Stimulated activated CD8-positive, alpha-beta memory T cell treated with anti-CD3 and anti-CD28 coated beads, Interleukin-15, amount 100 ng/mL, for 1 hour (primary cell): Measurements from ENCODE around the gene LRRTM3.

Experiments
- DNase-seq: peaks from one replicate; pipeline ENCODE4 v3.0.0-alpha.2; 2020; ENCODE audit warnings: low read depth

Gene LRRTM3

DNA sequence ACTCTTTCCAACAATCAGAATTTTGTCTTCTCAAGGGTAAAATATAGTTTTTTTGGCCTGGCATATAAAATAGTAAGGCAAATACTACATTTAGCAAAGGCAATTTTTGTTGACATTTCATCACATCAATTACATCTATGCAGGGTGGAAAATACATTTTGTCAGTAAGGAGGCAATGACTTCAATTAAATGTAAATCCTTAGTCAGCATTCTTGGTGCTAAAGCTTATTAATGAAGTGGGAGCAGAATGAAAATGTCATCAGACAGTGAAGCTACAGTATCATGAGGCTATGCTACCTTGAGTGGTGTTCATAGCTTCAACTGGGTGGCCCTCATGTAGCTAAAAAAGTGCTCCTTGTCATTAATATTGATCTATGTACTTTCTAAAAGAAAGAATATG is 8.9 kb downstream of the LRRTM3 start:
- no peak for DNase-seq

DNA sequence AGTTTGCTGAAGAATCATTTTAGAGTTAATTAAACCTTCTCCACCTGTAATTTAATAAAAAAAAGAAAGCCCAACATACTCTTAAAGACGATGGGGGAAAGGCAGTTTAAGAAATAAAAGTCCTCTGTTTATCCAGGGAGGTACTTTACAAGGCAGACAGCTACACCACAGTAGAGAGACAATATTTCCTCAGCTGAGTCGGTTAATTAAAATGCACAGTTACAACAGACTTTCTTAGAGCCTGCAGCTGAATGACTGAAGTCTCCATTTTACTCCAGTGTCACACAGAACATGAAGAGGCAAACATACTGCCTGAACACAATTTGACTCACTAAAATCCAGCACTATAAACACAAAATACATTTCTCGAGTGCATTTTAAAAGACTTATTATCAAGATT is 15.1 kb downstream of the LRRTM3 start:
- DNase-seq, result no peak

DNA sequence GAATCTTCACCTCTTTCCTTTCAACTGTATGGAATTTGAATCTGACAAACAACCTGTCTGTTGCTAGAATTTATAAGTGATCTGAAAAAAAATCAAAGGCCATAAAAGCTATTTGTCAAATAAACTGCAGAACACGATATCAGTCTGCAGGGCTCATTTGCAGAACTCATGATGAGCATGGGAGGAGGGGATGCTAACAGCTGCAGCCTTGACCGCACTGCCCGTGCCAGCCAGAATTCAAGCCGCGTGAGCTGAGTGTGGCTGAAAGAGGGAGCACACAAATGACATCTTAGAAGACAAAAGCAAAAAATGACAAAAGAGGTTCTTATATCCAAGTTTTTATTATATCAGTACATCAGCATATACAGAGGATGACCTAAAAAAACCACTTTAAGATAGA is 15.7 kb downstream of the LRRTM3 start:
- no peak for DNase-seq

GRCh38 chr10:66942407-66942806 is 16.6 kb downstream of the LRRTM3 start:
- DNase-seq, result no peak

GRCh38 chr10:66943590-66943989 is 17.8 kb downstream of the LRRTM3 start:
- DNase-seq, result no peak

- DNase-seq, result no peak
Observed at GRCh38 chr10:66951896-66952295, 26.1 kb downstream of the LRRTM3 start.

DNA sequence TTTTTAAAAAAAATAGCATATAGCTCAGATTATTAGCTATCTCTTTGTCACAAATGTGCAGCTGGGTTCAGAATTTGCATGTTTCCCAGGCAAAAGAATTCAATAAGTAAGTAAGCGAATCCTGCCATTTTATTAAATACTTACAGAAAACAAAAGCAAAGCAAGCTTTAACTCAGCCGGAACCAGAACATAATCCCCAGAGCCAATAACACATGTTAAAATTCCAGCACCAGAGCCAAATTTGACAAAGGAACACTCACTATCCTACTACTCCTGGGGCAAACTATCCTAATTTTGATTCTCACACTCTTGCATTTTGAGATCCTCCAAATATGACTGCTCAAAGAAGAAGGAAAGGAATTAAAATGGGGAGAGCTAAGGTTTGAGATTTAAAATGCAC is 32.6 kb downstream of the LRRTM3 start:
- no peak for DNase-seq

DNA sequence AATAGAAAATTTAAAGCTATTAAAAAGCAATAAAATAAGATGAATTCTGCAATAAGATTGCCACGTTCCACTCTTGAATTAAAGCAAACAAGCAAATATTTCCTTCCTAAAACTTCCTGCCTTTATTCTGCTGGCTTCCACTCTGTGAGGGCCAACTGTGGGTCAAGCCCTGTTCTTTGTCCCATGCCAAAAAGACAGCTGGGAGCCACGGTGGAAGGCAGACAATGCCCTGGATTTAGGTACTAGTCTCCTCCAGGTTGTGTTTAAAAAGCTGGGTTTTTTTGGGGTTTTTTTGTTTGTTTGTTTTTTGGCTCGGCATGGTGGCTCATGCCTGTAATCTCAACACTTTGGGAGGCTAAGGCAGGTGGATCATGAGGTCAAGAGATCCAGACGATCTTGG is 39.1 kb downstream of the LRRTM3 start:
- DNase-seq, result no peak

DNA sequence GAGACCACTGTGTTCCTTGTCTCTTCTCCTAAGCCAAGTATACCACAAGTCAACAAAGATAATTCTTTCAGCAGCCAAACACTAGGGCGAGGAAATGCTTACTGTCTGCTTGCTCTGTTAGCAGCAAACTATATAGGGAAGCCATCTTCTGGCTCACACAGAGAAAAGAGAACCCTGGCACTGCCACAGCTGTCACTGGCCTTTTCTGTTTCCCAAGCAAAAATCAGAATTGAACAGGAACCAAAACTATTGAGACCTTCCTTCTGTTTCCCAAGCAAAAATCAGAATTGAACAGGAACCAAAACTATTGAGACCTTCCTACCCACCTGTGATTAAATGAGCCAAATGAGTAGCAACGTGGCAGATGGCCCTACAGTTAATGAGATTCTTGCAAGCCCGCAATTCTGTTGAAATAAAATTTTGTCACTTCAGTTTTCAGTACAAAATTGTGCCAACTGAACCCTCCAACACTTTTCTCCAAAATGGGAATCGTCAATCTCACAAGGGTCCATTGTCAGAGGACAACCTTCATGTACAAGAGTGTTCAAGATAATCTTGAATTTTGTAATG is 54.5 kb downstream of the LRRTM3 start:
- DNase-seq, result no peak

DNA sequence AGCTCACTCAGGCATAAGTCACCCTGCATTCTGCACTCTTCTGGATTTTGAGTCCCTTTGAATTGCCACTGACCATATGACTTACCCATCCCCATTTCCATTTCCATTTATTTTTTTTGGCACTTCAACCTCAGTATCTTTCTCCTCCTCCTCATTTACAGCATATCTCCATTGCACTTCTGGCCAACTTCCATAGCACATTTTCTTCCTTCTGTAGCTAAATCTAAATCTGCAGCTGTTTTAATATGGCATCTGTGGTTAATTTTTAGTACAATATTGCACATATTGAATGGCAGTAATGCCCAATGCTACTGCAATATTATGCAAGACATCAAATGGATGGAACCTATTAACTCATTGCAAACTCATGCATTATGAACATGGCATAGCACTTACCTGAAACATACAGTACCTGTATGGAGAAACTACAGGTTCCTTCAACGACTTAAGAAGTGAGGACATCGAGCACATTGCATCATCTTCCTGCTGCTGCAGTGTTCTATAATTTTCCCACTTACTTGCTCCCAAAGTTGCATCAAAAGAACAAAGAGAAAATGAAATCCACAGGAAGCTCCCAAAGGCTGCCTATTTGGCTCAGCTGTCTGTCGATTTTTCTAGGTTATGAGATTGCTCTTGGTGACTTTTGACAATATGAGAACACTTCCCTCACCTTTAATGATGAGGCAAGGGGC is 55.7 kb downstream of the LRRTM3 start:
- DNase-seq, result no peak

- DNase-seq, result no peak
Observed at GRCh38 chr10:66982053-66982420, 56.2 kb downstream of the LRRTM3 start.

DNA sequence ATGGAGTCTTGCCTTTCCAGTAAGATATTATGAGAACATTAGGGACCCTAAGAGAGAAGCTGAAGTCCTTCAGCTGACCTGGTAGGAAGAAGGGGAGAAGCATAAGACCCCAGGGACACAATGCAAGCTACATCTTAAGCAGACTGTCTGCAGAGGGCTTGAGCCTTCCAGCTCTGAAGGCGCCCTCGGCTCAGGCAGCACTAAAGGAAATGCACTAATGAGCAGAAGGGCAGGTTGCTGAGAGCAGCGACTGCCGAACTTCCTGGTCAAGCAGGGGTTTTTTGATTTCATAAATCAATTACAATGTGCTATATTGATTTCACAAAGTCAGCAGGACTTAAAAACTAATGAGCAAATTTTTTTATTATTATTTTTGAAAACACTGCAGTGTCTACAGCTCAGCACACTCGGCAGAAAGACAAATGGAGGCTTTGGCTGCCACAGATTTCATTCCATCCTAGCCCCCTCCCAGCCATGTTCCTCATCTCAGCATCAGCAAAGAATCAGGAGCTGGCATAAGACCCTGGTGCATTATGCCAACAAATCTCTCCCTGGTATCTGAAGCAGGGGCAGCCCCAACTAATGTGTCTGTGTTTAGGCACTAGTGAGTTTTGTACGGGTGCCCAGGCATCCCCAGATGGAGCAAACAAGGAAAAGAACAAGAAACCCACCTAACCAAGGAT is 57.1 kb downstream of the LRRTM3 start:
- DNase-seq, result no peak

- DNase-seq, result no peak
Observed at GRCh38 chr10:66983475-66983818, 57.6 kb downstream of the LRRTM3 start.

- DNase-seq, result no peak
Observed at GRCh38 chr10:66990143-66990830, 64.5 kb downstream of the LRRTM3 start.

DNA sequence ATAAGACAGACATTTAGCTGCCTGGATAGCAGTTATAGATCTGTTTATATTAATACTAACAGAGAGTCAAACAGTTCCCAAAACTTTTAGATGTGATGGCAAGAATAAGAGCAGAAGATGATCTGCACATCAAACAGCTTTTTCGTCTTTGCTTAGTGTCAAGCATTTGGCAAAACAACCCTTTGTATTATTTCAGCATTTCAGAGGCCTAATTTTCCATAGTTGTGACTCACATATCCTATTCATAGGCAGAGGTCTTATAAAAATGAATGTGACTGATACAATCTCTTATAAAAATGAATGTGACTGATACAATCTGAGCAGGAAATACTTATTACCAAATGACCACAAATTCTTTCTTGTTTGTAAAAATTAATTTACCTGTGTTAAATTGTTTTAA is 71.2 kb downstream of the LRRTM3 start:
- DNase-seq, result no peak

DNA sequence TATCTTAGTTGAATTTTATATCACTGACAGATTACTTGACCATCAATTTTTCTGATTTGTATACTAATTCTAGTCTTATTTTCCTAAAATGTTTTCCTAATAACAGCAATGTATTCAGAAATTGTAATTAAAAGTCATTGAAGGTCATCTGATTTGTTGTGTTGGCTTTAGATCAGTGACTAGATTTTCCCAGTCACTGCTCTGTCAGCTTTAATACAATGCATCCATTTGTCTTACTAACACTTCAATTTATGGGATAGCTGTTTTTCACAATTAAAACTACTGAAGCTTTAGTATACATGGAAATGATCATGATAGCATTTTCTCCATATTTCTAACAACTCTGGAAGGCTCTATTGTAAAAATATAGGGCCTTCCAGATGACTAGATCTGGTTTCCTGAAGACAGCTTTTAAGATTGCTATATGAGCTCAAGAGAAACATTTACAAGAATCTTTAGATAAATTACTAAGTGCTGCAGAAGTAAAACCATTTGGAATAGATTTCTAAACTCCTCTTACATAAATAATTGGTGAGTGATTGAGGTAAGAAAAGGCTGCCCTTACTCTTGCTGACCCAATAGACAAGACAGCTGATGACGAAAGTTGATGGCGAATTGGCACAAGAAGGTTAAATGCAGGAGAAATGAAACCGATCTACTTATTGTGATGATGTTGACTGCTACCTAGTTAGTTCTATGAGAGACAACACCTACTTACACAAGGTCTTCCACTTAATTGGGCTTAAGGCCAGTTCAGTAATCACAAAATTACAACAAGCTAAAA is 74.1 kb downstream of the LRRTM3 start:
- DNase-seq, result no peak

DNA sequence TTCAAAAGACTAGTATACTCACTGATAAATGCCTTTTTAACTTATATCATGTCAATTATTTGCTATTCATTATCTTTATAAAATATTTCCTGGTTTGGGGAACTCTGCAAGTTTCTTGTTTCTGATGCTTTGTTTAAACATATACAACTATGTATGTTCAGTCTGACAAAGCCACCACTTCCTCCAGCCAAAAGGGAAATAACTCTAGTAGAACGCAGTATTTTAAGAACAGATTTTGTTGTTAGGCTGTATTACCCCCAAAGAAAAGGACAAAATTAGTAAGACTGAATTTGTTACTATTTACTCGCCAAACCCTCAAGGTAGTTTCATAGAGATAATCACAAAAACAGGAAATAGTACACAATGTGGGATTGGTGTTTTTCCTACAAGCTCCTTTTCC is 78.9 kb downstream of the LRRTM3 start:
- DNase-seq, result no peak

GRCh38 chr10:67005981-67006380 is 80.1 kb downstream of the LRRTM3 start:
- no peak for DNase-seq

DNA sequence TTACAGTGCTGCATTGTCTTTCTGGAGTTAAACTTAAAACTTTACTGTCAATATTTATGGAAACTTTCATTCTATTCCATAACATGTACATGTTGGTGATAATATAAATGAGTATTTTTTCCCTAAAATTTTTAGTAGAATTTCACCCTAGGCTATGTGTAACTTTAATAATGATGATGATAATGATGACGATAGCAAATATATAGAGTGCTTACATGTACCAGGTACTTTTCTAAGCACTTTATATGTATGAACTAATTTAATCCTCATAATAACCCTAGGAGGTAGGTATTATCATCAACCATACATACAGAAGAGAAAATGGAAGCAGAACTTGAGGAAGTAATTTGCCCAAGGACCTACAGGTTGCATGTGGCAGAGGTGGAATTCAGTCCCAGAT is 85.6 kb downstream of the LRRTM3 start:
- no peak for DNase-seq

DNA sequence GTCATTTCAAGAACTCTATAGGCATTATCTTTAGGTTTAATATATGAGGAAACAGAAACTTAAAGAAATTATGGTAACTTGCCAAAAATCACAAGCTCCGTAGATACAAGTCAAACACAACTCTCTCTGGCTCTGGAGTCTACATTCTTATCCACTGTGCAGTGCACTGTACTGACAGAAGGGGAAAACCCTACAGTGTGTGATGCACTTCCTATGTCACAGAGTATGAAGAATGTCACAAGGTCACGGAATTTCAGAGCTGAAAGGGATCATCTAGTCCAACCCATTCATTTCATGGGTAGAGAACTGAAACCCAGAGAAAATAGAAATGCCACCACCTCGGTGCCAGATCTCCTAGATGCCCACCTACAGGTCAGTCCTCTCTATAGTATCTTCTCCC is 86.1 kb downstream of the LRRTM3 start:
- DNase-seq, result no peak

- DNase-seq, result no peak
Observed at GRCh38 chr10:67015225-67015624, 89.4 kb downstream of the LRRTM3 start.

- DNase-seq, result no peak
Observed at GRCh38 chr10:67017218-67017617, 91.4 kb downstream of the LRRTM3 start.
